GM04503 (cell line): ENCODE results near the gene HELT.
"Not testable (repeated sequence)": the region's sequence is repeated elsewhere in the genome, so short reads cannot be mapped to it uniquely, and the experiment has no call there.

ENCODE experiments used
- DNase-seq: peaks from one replicate; pipeline ENCODE4 v3.0.0-alpha.2; 2012; ENCODE audit warnings: low read depth

Gene HELT

DNA sequence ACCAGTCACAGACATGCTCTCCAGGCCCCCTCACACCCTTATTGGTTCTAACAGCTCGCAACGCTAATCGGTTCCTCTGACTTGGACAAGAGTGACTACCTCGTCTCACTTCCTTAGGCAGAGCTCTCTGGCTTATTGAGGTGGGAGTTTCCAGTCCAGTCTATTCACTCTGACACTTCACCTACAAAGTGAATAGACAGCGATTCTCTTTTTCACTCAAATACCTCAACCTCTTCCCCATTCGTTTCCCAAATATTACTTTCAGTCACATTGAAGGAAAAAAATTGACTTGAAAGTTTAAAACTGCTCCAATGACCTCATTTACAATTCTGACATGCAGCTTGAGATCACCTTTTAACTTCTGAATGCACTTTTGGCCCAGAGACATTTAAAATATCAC is 17.7 kb downstream of the HELT start:
- no peak for DNase-seq

DNA sequence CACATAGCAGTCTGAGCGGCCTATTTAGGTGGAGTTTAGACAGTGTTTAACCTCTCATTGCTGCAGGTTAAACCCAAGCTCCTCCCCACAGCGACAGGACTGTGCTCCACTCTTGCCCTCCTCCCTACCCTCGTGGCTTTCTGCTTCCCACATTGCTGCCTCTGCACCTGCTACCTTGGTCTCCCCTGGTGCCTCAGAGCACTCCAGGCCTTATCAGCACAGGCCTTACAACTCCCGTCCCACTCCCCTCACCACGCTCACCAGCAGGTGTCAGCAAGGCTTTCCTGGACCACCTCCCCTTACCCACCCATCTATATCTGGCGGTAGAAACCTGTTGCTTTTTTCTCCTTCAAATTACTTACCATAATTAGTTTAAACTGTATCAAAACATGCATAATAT is 18.6 kb downstream of the HELT start:
- DNase-seq = no peak

DNA sequence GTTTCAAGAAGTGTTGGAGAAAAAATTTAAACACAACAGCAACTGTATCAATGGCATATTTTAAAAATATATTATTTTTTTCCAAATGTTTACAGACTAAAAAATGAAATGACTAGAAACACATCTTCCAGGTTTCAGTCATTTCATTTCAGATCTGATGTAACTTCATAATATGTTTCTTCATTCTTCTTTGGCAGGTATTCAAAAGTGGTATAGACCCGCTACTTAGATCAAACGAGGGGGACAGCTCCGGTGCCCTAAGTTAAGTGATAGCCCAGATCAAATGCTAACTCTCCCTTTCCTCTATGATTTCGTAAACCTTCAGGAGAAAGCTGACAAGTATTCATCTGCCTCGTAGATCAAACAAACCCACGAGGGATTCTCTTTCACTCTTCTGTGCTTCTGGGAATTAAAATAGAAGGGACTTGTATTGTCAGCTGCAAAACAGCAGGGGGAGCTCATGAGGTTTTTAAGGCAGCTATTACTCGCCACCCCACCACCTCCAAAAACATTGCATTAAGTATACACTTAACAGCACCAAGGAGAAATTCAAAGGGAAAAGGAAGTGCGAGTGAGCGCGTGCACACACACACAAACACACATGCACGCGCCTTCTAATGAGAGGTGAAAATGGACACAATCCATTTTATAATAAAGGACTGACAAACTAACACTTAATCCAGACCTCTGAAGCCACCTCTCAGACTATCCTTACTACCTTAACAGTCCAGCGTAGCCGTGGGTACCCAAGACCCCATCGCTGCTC is 21.4 kb downstream of the HELT start:
- no peak for DNase-seq

DNA sequence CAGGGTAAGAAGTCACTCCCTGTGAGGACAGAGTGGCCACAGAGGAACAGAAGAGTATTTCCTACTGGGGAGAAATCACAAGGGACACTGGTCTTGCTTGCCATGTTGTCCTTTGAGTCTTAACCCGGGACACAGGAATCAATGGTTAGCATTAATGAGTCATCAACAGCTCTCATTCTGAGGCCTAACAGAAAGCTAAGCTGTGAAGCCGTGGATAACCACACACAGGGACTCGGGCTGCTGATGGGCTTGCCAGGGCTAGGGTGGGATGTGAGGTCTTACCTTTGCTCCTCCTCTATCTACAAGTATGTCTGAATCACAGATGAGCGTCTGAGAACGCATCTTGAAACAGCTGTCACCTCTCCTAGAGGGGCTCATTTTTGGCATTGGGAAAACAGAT is 22.2 kb downstream of the HELT start:
- no peak for DNase-seq

DNA sequence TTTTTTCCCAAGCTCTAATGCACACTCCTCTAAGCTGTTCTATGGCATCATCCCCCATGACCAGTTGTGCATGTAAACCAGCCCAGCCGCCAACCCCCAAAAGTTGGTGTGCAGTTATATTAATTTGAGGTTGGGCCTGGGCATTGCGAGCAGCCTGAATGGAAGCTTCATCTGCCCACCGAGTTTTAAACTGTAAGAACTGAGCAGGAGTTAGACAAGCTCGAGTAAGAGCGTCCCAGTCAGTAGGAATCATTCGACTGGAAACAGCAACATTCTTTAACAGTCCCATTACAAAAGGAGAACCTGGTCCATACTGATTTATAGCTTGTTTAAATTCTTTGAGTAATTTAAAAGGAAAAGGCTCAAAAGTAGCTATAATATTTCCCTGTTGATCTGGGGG is 32.0 kb downstream of the HELT start:
- DNase-seq = not testable (repeated sequence)

DNA sequence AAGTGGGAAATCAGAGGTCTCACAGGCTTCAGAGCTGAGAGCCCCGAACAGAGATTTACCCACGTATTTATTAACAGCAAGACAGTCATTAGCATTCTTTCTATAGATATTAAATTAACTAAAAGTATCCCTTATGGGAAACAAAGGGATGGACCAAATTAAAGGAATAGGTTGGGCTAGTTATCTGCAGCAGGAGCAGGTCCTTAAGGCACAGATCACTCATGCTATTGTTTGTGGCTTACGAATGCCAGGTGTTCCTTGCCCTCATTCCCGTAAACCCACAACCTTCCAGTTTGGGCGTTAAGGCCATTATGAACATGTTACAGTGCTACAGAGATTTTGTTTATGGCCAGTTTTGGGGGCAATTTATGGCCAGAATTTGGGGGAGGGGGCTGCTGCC is 33.0 kb downstream of the HELT start:
- DNase-seq = not testable (repeated sequence)

DNA sequence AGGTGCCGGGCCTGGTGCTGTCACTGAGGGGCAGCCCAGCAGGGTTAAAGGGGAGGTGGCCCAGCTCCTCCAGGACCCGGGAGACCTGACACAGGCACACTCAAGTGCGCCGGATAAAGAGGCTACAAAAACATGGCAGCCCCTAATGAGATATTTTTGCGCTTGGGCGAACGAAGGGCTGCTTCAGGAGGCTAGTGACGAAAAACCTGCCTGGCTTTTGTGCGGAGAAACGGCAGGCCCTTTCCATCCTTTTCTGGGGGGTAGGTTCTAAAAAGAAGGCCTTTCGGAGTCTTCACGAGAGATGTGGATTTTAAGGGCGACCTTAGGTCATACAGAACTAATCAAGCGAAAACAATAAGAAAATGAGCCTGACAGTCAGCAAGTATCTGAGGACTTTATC is 35.5 kb downstream of the HELT start:
- DNase-seq = no peak

DNA sequence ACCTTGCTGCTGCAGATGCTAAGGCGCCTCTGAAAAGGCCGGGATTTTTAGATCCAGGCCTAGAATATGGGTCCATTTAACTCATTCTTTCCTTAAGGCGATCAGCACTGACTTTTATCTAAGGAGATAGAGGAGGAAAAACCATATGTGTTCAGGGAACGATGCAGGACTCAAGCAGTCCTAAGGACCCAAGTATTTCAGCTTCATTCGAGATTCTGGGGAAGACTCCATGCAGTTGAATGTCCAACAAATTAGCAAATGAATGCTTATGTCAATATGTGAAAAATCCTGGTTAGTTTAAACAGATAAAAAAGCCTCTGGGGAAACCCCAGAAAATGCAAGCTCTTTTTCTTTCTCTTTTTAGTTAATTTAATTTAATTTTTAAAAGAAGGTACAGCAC is 36.0 kb downstream of the HELT start:
- DNase-seq = no peak

DNA sequence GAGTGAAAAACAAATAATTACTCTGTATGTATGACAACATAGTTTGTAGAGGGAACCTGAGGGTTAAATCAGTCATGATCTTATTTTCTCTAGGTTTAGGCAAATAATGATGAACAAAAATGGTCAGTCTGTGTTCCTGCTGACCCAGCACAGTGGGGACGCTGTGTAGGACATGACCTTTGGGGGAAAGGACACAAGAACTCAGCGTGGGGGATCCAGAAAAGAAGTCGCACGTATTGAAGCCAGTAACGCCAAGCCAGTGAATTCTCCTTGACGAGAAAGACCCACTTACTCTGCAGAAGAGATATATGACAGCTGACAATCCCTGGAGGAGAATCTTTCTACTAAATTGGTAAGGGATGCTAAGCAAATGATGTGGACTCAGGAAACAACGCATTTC is 36.6 kb downstream of the HELT start:
- no peak for DNase-seq

DNA sequence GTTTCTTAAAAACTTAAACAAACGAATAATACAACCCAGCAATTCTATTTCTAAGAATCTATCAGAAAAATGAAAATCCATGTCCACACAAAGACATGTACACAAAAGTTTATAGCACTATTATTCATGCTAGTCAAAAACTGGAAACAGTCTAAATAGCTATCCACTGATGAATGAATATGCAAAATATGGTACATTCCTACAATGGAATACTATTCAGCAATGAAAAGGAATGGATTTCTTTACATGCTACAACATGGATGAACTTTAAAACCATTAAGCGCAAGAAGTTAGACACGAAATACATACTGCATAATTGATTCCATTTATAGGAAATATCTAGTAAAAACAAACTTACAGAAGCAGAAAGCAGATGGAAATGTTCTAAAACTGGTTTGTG is 43.3 kb downstream of the HELT start:
- DNase-seq = no peak

DNA sequence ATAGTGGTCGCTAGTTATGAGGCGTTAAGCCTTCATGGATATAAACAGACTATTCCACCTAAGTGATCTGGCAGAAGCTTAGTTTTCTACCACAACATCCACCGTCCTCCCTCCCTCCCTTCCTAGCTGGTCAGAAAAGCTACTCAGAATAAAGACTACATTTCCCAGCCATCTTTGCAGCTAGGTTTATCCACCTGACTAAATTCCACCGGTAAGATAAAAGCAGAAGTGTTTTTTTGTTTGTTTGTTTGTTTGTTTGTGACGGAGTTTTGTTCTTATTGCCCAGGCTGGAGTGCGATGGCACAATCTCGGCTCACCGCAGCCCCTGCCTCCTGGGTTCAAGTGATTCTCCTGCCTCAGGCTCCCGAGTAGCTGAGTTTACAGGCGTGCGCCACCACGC is 44.3 kb downstream of the HELT start:
- DNase-seq = no peak

DNA sequence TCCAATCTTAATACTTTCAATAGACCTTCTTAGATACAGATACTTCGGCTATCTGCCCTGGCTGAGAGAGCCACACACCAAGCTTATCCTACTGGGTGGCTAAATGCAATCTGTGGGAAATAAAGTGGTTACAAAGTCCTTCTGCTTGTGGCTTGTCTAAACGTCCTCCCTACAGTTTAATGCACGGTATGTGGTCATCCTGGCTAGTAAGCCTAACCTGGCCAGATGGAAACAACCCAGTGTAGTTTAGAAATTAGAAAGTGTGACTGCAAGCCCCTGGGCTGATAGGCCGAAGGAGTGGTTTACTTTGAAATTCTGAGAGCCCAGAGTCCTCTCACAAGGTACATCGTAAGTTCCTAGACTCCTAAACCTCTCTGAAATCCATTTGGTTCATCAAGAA is 47.9 kb downstream of the HELT start:
- no peak for DNase-seq

DNA sequence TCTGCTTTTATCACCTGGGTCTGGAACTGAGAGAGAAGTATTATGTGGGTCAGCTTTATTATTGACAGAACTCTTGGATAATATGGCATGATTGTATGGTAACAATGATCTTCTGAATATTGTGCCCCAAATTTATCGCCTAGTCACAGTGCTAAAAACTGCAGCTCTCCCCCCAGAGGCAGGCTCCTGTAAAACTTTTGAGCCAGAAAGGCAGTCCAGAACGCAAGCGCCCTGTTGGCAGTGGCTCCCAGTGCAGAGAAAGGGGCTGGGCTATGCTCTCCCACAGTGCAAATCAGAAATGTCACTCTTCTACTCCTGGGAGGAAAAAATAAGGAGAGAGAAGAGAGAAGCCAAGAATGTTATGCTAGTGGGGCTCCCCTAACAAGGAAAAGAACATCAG is 50.5 kb downstream of the HELT start:
- no peak for DNase-seq
